Measurements from ENCODE around the gene CFAP57.

- TF ChIP-seq PKNOX1 (IDR thresholded peaks at IDR 0.05) (no peak), SUZ12 (IDR thresholded peaks at IDR 0.05) (no peak), FOXA1 (IDR thresholded peaks at IDR 0.05) (no peak), BHLHE40 (IDR thresholded peaks at IDR 0.05; ENCODE audit: borderline replicate concordance) (no peak), SP1 (IDR thresholded peaks at IDR 0.05) (no peak), ELF4 (IDR thresholded peaks at IDR 0.05) (no peak)
Observed at GRCh38 chr1:43265431-43265830, 93.3 kb downstream of the CFAP57 start.
